IMR-90 (cell line): ENCODE measurements around the gene RALA. TPM values are rescaled to one million over a fixed set of nuclear protein-coding genes. Genes with fewer than 3 reads are reported as not detected.

ENCODE experiments used
- ATAC-seq: fragments of 200-7000 bp; cut with Tn5 transposase; 2 replicates; pipeline ENCODE4 v1.9.1; 2020; ENCODE audit warnings: low read depth, mild to moderate bottlenecking, moderate library complexity
- BruUV-seq: library from RNA; stranded (reverse); fragments of 400-500 nt; replicated peaks from 2 replicates; lab custom pipeline; 2021; lab: Mats Ljungman, UMichigan
- CTCF ChIA-PET: fragments of 300-600 bp; formaldehyde crosslinking; extraction: SDS; loops from one replicate; lab custom pipeline; 2021; ENCODE audit warnings: antibody characterized with exemption; lab: Yijun Ruan, JAX
- POLR2A ChIA-PET: fragments of 300-600 bp; sonication (Branson Sonifier 250); formaldehyde crosslinking; loops from one replicate; lab custom pipeline; 2022; ENCODE audit warnings: antibody characterized with exemption; ENCODE audit not compliant: unreplicated experiment; lab: Charles Lee
- DNase-seq: peaks from one replicate; pipeline ENCODE4 v3.0.0; 2013
- H2AFZ ChIP-seq: replicated peaks from 2 replicates; pipeline ENCODE3; 2013; ENCODE audit warnings: low read length, mild to moderate bottlenecking; ENCODE audit not compliant: poor library complexity
- H2AK5ac ChIP-seq: 2 replicates; pipeline ENCODE4 v1.6.1; 2013; ENCODE audit warnings: low read depth, low read length, inconsistent platforms
- H2AK9ac ChIP-seq: replicated peaks from 2 replicates; pipeline ENCODE3; 2013; ENCODE audit warnings: mild to moderate bottlenecking, low read depth, low read length, moderate library complexity; ENCODE audit not compliant: poor library complexity
- H2BK120ac ChIP-seq: 2 replicates; pipeline ENCODE4 v1.6.1; 2013; ENCODE audit warnings: low read depth, low read length, inconsistent platforms
- H2BK15ac ChIP-seq: 3 replicates; pipeline ENCODE4 v1.6.1; 2013; ENCODE audit warnings: low read depth, low read length, inconsistent platforms
- H2BK20ac ChIP-seq: 2 replicates; pipeline ENCODE4 v1.6.1; 2013; ENCODE audit warnings: low read depth, mild to moderate bottlenecking, inconsistent platforms, low read length, moderate library complexity
- H2BK5ac ChIP-seq: 2 replicates; pipeline ENCODE4 v1.6.1; 2013; ENCODE audit warnings: mild to moderate bottlenecking, low read depth, low read length, inconsistent platforms; ENCODE audit not compliant: poor library complexity, severe bottlenecking
- H3K14ac ChIP-seq: replicated peaks from 2 replicates; pipeline ENCODE4 v1.6.1; 2013; ENCODE audit warnings: low read depth, low read length, inconsistent platforms
- H3K18ac ChIP-seq: 2 replicates; pipeline ENCODE4 v1.6.1; 2013; ENCODE audit warnings: low read depth, low read length, control low read depth
- H3K23ac ChIP-seq: 2 replicates; pipeline ENCODE4 v1.6.1; 2013; ENCODE audit warnings: low read depth, low read length, inconsistent platforms
- H3K27ac ChIP-seq: 2 replicates; pipeline ENCODE4 v1.5.1; 2013; ENCODE audit warnings: mild to moderate bottlenecking, control low read depth, low read length; ENCODE audit not compliant: insufficient read depth
- H3K27me3 ChIP-seq: 2 replicates; pipeline ENCODE4 v1.6.1; 2013; ENCODE audit warnings: low read length; ENCODE audit not compliant: control insufficient read depth, insufficient read depth
- H3K36me3 ChIP-seq: 2 replicates; pipeline ENCODE4 v1.6.1; 2013; ENCODE audit warnings: low read length, mixed read lengths; ENCODE audit not compliant: control insufficient read depth, insufficient read depth
- H3K4ac ChIP-seq: 2 replicates; pipeline ENCODE4 v1.6.1; 2013; ENCODE audit warnings: low read depth, low read length, inconsistent platforms
- H3K4me1 ChIP-seq: 2 replicates; pipeline ENCODE4 v1.6.1; 2013; ENCODE audit warnings: low read length, mixed read lengths; ENCODE audit not compliant: control insufficient read depth, insufficient read depth
- H3K4me2 ChIP-seq: 2 replicates; pipeline ENCODE4 v1.6.1; 2013; ENCODE audit warnings: low read depth, mild to moderate bottlenecking, control low read depth, low read length, moderate library complexity
- H3K4me3 ChIP-seq: 2 replicates; pipeline ENCODE4 v1.5.1; 2013; ENCODE audit warnings: low read depth, mild to moderate bottlenecking, control low read depth, low read length, moderate library complexity; ENCODE audit not compliant: insufficient read depth
- H3K56ac ChIP-seq: 2 replicates; pipeline ENCODE4 v1.6.1; 2013; ENCODE audit warnings: low read length, inconsistent platforms; ENCODE audit not compliant: insufficient read depth; ENCODE audit errors: extremely low read depth
- H3K79me1 ChIP-seq, 2 experiments: 2 replicates each; pipeline ENCODE4 v1.6.1; 2013; ENCODE audit warnings: low read length in 2 of 2, inconsistent platforms in 1 of 2, low read depth in 1 of 2
- H3K9ac ChIP-seq: 2 replicates; pipeline ENCODE4 v1.6.1; 2013; ENCODE audit warnings: low read depth, low read length, control low read depth
- H3K9me1 ChIP-seq: 2 replicates; pipeline ENCODE4 v1.6.1; 2013; ENCODE audit warnings: low read length, inconsistent platforms; ENCODE audit not compliant: insufficient read depth
- H3K9me3 ChIP-seq: 2 replicates; pipeline ENCODE4 v1.6.1; 2013; ENCODE audit warnings: low read length; ENCODE audit not compliant: control insufficient read depth, insufficient read depth
- H4K20me1 ChIP-seq: 2 replicates; pipeline ENCODE4 v1.6.1; 2013; ENCODE audit warnings: low read length, inconsistent platforms; ENCODE audit not compliant: insufficient read depth
- H4K5ac ChIP-seq: 2 replicates; pipeline ENCODE4 v1.6.1; 2013; ENCODE audit warnings: mild to moderate bottlenecking, low read depth, low read length, control low read depth
- H4K8ac ChIP-seq, 2 experiments: 2 replicates each; pipeline ENCODE4 v1.6.1; 2013; ENCODE audit warnings: low read depth in 2 of 2, low read length in 2 of 2, control low read depth in 1 of 2, inconsistent platforms in 1 of 2
- H4K91ac ChIP-seq: 2 replicates; pipeline ENCODE4 v1.6.1; 2013; ENCODE audit warnings: low read depth, low read length, inconsistent platforms; ENCODE audit not compliant: insufficient read depth
- FOS ChIP-seq: fragments of 150-350 bp; IDR thresholded peaks from 2 replicates; pipeline ENCODE4 v1.6.1; 2016; ENCODE audit warnings: low read depth, low read length
- RCOR1 ChIP-seq: IDR thresholded peaks from 2 replicates; pipeline ENCODE4 v1.6.1; 2012; ENCODE audit warnings: mild to moderate bottlenecking, low read length, improper control_type of control experiment; ENCODE audit not compliant: insufficient replicate concordance
- SMC3 ChIP-seq: fragments of 150-350 bp; IDR thresholded peaks from 2 replicates; pipeline ENCODE4 v1.6.1; 2016; ENCODE audit warnings: low read depth, mild to moderate bottlenecking, antibody characterized with exemption, low read length, moderate library complexity
- dilution Hi-C: fragments of 300-500 bp; cut with HindIII; formaldehyde crosslinking; loops from one replicate; pipeline ENCODE4 v1.14.3; 2018; ENCODE audit warnings: low sequenced_read_pairs; ENCODE audit not compliant: unreplicated experiment
- in situ Hi-C: fragments of 300-500 bp; cut with MboI; formaldehyde crosslinking; loops from 3 replicates; pipeline ENCODE4 v1.14.3; 2019; ENCODE audit warnings: low sequenced_read_pairs, inconsistent platforms, mixed read lengths
- intact Hi-C: fragments of 100-400 bp; cut with micrococcal nuclease; formaldehyde crosslinking; loops from 2 replicates; pipeline ENCODE4 v1.10.0; 2022
- polyA plus RNA-seq, 3 experiments: library from polyadenylated mRNA; depleted of rRNA; stranded (reverse); fragments of >200 nt; gene quantifications; 2 replicates each; pipeline ENCODE4 v1.2.3, GENCODE V29; 2012; ENCODE audit warnings: low replicate concordance in 1 of 3
- total RNA-seq: library from RNA; depleted of rRNA; stranded (reverse); fragments of >200 nt; gene quantifications from 2 replicates; pipeline ENCODE4 v1.2.3, GENCODE V29; 2012
- TF ChIP-seq, protein P1 (sequence below): fragments of 150-350 bp; IDR thresholded peaks from 2 replicates; pipeline ENCODE4 v1.6.1; 2017; ENCODE audit warnings: mild to moderate bottlenecking, antibody characterized with exemption, low read length, low read depth

RALA gene
- total and polyA plus RNA-seq, 2 of the 4 experiments (the other 2 are of a cell fraction): 7.7 to 20.5 TPM

DNA sequence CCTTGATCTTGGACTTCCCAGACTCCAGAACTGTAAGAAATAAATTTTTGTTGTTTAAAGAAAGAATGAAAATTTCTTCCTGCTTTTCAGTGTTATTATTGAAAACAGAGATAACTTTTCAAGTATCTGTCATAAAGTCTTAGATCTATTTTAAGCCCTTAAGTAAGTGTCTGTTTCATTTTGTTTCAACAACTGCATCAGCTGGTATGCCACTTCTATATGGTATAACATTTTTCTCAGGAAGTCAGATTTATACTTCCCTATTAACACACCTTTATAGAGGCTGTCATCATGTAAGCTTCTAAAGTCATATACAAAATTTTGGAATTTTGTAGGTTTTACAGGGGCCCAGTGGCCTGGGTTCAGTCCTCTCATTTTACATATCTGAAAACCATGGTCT, 24.4 kb downstream of the RALA start:
- POLR2A ChIA-PET: no interaction called here
- H2BK15ac ChIP-seq: no peak overlapping the region
- H3K27ac ChIP-seq: no peak overlapping the region
- no peak overlapping the region for H2AFZ ChIP-seq
- H2BK20ac ChIP-seq: no peak overlapping the region
- intact Hi-C loops: no loop called here
- TF ChIP-seq SMC3 (no peak), FOS (no peak), RCOR1 (no peak)
- TF ChIP-seq, protein P1, sequence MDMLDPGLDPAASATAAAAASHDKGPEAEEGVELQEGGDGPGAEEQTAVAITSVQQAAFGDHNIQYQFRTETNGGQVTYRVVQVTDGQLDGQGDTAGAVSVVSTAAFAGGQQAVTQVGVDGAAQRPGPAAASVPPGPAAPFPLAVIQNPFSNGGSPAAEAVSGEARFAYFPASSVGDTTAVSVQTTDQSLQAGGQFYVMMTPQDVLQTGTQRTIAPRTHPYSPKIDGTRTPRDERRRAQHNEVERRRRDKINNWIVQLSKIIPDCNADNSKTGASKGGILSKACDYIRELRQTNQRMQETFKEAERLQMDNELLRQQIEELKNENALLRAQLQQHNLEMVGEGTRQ: no peak
- ATAC-seq: no peak
- peaks cover 10% of the 10 kb centered on the region for H3K4me1 ChIP-seq
- no peak overlapping the region for H3K4me2 ChIP-seq
- H2BK120ac ChIP-seq: no peak overlapping the region
- no peak for DNase-seq
- no peaks in the 10 kb centered on the region for H3K27me3 ChIP-seq
- H3K56ac ChIP-seq: no peak overlapping the region
- H4K5ac ChIP-seq: no peak overlapping the region
- peaks cover 20 to 75% of the 10 kb centered on the region in 2 experiments; a peak in 3 of 4 replicates for H3K79me1 ChIP-seq
- no peak overlapping the region for H3K14ac ChIP-seq
- H2AK5ac ChIP-seq: no peak overlapping the region
- dilution Hi-C loops: no loop called here
- H3K23ac ChIP-seq: no peak overlapping the region
- no peak overlapping the region for H3K9ac ChIP-seq
- CTCF ChIA-PET: no interaction called here
- in situ Hi-C loops: no loop called here
- no peaks in the 10 kb centered on the region for H3K36me3 ChIP-seq
- H4K91ac ChIP-seq: no peak overlapping the region
- H3K9me3 ChIP-seq: no peaks in the 10 kb centered on the region
- H4K20me1 ChIP-seq: peaks cover 49% of the 10 kb centered on the region
- H3K18ac ChIP-seq: no peak overlapping the region
- H3K4ac ChIP-seq: no peak overlapping the region
- no peak overlapping the region for H3K4me3 ChIP-seq
- no TSS peak for BruUV-seq
- no peak overlapping the region for H2BK5ac ChIP-seq
- peaks cover 13% of the 10 kb centered on the region for H3K9me1 ChIP-seq
- H2AK9ac ChIP-seq: no peak overlapping the region
- H4K8ac ChIP-seq: no peak overlapping the region
